ENCODE results near the gene GSE1. TPM values are rescaled to one million over a fixed set of nuclear protein-coding genes. Genes with fewer than 3 reads are reported as not detected.

GSE1 gene
- total RNA-seq, 4 donors from 2014 or later: 45.1 to 89.3 (median 71.3) TPM

DNA sequence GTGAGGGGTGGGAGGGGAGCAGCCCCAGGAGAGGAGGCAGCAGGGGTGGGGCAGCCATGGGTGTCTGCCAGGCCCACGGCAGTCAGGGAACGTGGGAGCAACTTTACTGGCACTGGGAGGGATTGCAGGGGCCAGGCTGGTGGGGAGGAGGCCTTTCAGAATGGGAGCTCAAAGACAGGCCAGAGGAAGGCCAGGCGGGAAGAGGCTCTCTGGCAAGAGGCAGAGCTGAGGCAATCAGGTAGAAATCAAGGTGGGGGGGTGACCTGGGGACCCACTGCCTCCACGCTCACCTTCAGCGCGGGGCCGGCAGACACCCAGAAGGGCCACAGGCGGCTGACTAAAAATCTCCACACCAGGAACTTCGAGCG is 11.9 kb upstream of the GSE1 start:
- intact Hi-C loops (cut with DNase I; ENCODE audit: low total_unique reads): no loop called here
- ATAC-seq: no peak
- H3K4me3 ChIP-seq: no peak overlapping the region
- in situ Hi-C loops (cut with MboI; ENCODE audit: low sequenced_read_pairs in 4 of 4): loop anchor here in 3 of 4 donors (10.0 kb wide), 1 partner anchor 186 kb away; no protein-coding TSS in a partner anchor
- no peak overlapping the region for H3K27ac ChIP-seq
- no peaks in the 10 kb centered on the region for H3K36me3 ChIP-seq
- no peaks in the 10 kb centered on the region for H3K27me3 ChIP-seq
- no peaks in the 10 kb centered on the region for H3K9me3 ChIP-seq
- no peak for TF ChIP-seq POLR2A (IDR thresholded peaks at IDR 0.05)
- no peak for TF ChIP-seq CTCF (IDR thresholded peaks at IDR 0.05 in 4 of 5, conservative IDR thresholded peaks at IDR 0.05 in 1 of 5)
- DNase-seq: no peak
- peaks cover 7 to 19% of the 10 kb centered on the region in 2 donors for H3K4me1 ChIP-seq

GRCh38 chr16:85601730-85602401 is 11.3 kb upstream of the GSE1 start:
- ATAC-seq: peak in 1 of 2 donors; percentile 24
- DNase-seq: no peak
- no peak overlapping the region for H3K4me3 ChIP-seq
- no peaks in the 10 kb centered on the region for H3K36me3 ChIP-seq
- no peaks in the 10 kb centered on the region for H3K27me3 ChIP-seq
- TF ChIP-seq POLR2A (IDR thresholded peaks at IDR 0.05) (no peak), CTCF (IDR thresholded peaks at IDR 0.05 in 4 of 5, conservative IDR thresholded peaks at IDR 0.05 in 1 of 5) (no peak)
- peaks cover 7 to 19% of the 10 kb centered on the region in 2 donors for H3K4me1 ChIP-seq
- H3K27ac ChIP-seq: peak overlapping the region in 3 of 4 donors; percentile 28 to 48 (median 33)
- intact Hi-C loops (cut with DNase I; ENCODE audit: low total_unique reads) (no loop called here), in situ Hi-C loops (cut with MboI; ENCODE audit: low sequenced_read_pairs in 4 of 4) (loop anchor here in 3 of 4 donors (10.0 kb wide), 1 partner anchor 187 kb away; no protein-coding TSS in a partner anchor)
- no peaks in the 10 kb centered on the region for H3K9me3 ChIP-seq

GRCh38 chr16:85602402-85603202 is 10.5 kb upstream of the GSE1 start:
- Histone ChIP-seq H3K4me3 (no peak overlapping the region), H3K4me1 (peaks cover 7 to 19% of the 10 kb centered on the region in 2 donors), H3K9me3 (no peaks in the 10 kb centered on the region), H3K27me3 (no peaks in the 10 kb centered on the region), H3K27ac (peak overlapping the region in 3 of 4 donors; percentile 28 to 48 (median 33)), H3K36me3 (no peaks in the 10 kb centered on the region)
- intact Hi-C loops (cut with DNase I; ENCODE audit: low total_unique reads) (no loop called here), in situ Hi-C loops (cut with MboI; ENCODE audit: low sequenced_read_pairs in 4 of 4) (loop anchor here in 3 of 4 donors (10.0 kb wide), 1 partner anchor 188 kb away; no protein-coding TSS in a partner anchor)
- TF ChIP-seq CTCF (IDR thresholded peaks at IDR 0.05 in 4 of 5, conservative IDR thresholded peaks at IDR 0.05 in 1 of 5) (no peak), POLR2A (IDR thresholded peaks at IDR 0.05) (no peak)
- peak in 1 of 2 donors; percentile 42 for DNase-seq
- peak in 1 of 2 donors; percentile 44 for ATAC-seq

DNA sequence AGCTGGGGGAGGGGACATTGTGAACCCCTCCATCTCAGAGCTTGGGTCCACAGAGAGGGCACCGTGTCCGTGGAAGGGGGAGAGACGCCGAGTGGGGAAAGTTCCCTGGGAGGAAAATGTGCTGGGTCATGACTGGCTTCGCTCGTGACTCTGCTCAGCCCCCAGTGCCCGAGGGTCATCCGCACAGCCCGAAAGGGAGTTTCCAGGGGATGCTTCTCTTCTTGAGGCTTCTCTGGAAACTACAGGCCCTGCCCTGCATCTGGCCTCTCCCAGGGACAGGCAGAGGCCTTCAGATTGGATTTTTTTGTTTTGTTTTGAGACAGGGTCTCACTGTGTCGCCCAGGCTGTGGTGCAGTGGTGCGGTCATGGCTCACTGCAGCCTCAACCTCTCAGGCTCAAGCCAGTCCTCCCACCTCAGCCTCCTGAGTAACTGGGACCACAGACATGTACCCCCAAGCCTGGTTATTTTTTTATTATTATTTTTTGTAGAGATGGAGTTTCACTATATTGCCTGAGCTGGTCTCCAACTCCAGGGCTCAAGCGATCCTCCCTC is 9.8 kb upstream of the GSE1 start:
- Histone ChIP-seq H3K27ac (peak overlapping the region in 1 of 4 donors; percentile 48), H3K27me3 (no peaks in the 10 kb centered on the region), H3K36me3 (no peaks in the 10 kb centered on the region), H3K9me3 (no peaks in the 10 kb centered on the region), H3K4me3 (no peak overlapping the region), H3K4me1 (peaks cover 7 to 19% of the 10 kb centered on the region in 2 donors)
- ATAC-seq (peak in 1 of 2 donors; percentile 15), DNase-seq (no peak)
- intact Hi-C loops (cut with DNase I; ENCODE audit: low total_unique reads) (no loop called here), in situ Hi-C loops (cut with MboI; ENCODE audit: low sequenced_read_pairs in 4 of 4) (loop anchor here in 3 of 4 donors (10.0 kb wide), 1 partner anchor 188 kb away; no protein-coding TSS in a partner anchor)
- TF ChIP-seq POLR2A (IDR thresholded peaks at IDR 0.05) (no peak), CTCF (IDR thresholded peaks at IDR 0.05 in 4 of 5, conservative IDR thresholded peaks at IDR 0.05 in 1 of 5) (no peak)

Data from gastrocnemius medialis (tissue), 4 donors.